Measurements from ENCODE around the gene TMEM117.
A peak's percentile ranks its signal among the peaks of the same experiment; 100 is the strongest.
"Not testable (repeated sequence)": the region's sequence is repeated elsewhere in the genome, so short reads cannot be mapped to it uniquely, and the experiment has no call there.

TMEM117 gene

GRCh38 chr12:43965899-43966298, 130.0 kb downstream of the TMEM117 start:
- DNase-seq: no peak

GRCh38 chr12:43968736-43969135, 132.9 kb downstream of the TMEM117 start:
- no peak for DNase-seq

- DNase-seq: peak in 1 of 2 experiments; percentile 6
Observed at GRCh38 chr12:43969882-43970281, 134.0 kb downstream of the TMEM117 start.

GRCh38 chr12:43973385-43973784, 137.5 kb downstream of the TMEM117 start:
- no peak for DNase-seq

- no peak for DNase-seq
Observed at GRCh38 chr12:43973993-43974392, 138.1 kb downstream of the TMEM117 start.

GRCh38 chr12:43976027-43976426, 140.1 kb downstream of the TMEM117 start:
- no peak for DNase-seq

- no peak for DNase-seq
Observed at GRCh38 chr12:43978556-43978955, 142.7 kb downstream of the TMEM117 start.

- DNase-seq: no peak
Observed at GRCh38 chr12:43979450-43979849, 143.6 kb downstream of the TMEM117 start.

- no peak for DNase-seq
Observed at GRCh38 chr12:43980627-43981191, 144.8 kb downstream of the TMEM117 start.

- no peak for DNase-seq
Observed at GRCh38 chr12:43981726-43982125, 145.8 kb downstream of the TMEM117 start.

GRCh38 chr12:43982544-43982943, 146.7 kb downstream of the TMEM117 start:
- no peak for DNase-seq

GRCh38 chr12:43988838-43989560, 153.1 kb downstream of the TMEM117 start:
- DNase-seq: no peak

GRCh38 chr12:43992856-43993255, 157.0 kb downstream of the TMEM117 start:
- no peak for DNase-seq

- peak; percentile 11 to 67 for DNase-seq
Observed at GRCh38 chr12:44000309-44000952, 164.6 kb downstream of the TMEM117 start.

GRCh38 chr12:44002607-44003006, 166.7 kb downstream of the TMEM117 start:
- DNase-seq: no peak

GRCh38 chr12:44003721-44004120, 167.8 kb downstream of the TMEM117 start:
- DNase-seq: no peak

- peak; percentile 2 to 41 for DNase-seq
Observed at GRCh38 chr12:44015333-44015941, 179.6 kb downstream of the TMEM117 start.

- no peak for DNase-seq
Observed at GRCh38 chr12:44017216-44017615, 181.3 kb downstream of the TMEM117 start.

- no peak for DNase-seq
Observed at GRCh38 chr12:44019118-44019517, 183.2 kb downstream of the TMEM117 start.

- DNase-seq: no peak
Observed at GRCh38 chr12:44020555-44020954, 184.7 kb downstream of the TMEM117 start.

GRCh38 chr12:44021471-44021971, 185.6 kb downstream of the TMEM117 start:
- DNase-seq: no peak

GRCh38 chr12:44025499-44025898, 189.6 kb downstream of the TMEM117 start:
- DNase-seq: no peak

GRCh38 chr12:44026046-44026445, 190.2 kb downstream of the TMEM117 start:
- DNase-seq: no peak

GRCh38 chr12:44026926-44027325, 191.0 kb downstream of the TMEM117 start:
- DNase-seq: not testable (repeated sequence)

Measured in SW 1271 (cell line).